Fibroblast of peridontal ligament (primary cell): ENCODE results near the gene TCF7L2.
A peak's percentile ranks its signal among the peaks of the same experiment; 100 is the strongest.

ENCODE experiments used
- DNase-seq: peaks from one replicate; pipeline ENCODE4 v3.0.0-alpha.2; 2010; ENCODE audit errors: extremely low read depth

TCF7L2 gene

DNA sequence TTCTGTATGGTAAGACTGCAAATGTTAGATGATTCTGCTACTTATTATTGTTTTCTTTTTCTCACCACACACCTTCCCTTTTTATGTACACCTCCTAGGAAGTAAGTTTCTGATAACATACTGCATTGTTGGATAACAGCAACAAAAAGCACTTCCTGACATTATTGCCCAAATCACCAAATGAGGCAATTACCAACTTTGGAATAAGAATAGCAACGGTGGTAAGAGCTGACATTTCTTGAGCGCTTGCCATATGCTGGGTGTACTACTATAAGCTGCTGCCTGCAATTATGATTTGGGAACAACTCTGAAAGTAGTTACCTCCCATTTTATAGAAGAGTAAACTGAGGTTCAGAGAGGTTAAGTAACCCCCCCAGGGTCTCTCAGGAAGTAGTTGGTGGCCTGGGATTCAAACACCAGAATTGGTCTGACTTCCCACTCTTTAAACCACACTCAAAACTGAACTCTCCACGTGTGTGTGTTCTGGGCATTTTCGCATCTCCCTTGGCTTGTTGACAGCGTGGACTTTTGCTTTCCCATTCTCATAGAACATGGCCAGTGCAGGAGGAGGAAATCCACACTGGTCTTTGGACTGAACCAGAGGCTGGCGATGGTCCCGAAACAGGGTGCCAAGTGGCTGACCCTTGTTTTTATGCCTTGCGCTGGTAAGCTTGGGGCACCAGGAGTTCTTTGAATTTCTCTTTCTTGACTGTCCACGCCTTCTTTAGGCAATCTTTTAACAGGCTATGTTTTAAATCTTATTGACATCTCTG is 71.4 kb downstream of the TCF7L2 start:
- DNase-seq: no peak

DNA sequence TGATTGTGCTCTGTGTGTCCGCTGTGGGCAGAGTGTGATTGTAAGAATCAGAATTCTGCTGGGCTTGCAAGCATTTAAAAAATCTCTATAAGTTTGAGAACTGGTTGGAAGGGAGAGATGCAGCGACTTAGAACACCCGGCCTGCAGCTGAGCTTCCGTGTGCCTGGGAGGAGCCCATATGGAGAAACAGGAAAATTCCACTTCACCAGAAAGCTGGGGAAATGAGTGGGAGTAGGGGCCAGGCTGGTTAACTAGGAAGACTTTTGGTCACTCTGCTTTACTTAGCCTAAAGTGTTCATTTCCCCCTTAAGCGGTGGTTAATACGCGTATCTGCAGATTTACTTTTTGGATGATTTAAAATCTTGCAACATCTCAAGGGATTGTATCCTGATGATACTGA is 72.2 kb downstream of the TCF7L2 start:
- no peak for DNase-seq

DNA sequence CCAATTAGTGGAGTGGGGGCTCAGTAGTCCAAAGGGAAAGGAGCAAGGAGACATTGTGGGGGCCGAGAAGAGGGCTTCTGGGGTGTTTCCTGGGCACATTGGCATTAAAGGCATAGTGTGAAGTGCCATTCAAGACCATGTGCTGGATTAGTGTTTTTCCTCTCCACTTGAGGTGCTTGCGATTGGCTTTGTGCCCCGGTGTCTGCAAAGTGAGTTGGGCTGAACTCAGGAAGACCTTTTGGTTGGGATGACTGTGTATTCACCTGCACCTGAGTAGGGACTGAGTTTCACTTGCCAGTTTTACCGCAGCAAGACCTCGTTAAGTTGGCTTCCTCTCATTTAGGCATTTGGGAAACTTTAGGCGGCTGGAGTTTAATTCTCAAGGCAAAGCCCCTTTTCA is 73.0 kb downstream of the TCF7L2 start:
- no peak for DNase-seq

DNA sequence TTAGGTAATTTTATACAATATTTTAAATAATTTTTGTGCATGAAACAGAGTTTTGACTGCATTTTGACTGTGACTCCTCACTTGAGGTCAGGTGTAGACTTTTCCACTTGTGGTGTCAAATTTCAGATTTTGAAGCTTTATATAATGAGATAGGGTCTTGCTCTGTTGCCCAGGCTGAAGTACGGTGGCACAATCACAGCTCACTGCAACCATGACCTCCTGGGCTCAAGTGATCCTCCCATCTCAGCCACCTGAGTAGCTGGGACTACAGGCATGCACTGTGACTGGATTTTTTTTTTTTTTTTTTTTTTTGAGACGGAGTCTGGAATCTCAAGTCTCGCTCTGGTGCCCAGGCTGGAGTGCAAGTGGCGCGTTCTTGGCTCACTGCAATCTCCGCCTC is 74.9 kb downstream of the TCF7L2 start:
- no peak for DNase-seq

DNA sequence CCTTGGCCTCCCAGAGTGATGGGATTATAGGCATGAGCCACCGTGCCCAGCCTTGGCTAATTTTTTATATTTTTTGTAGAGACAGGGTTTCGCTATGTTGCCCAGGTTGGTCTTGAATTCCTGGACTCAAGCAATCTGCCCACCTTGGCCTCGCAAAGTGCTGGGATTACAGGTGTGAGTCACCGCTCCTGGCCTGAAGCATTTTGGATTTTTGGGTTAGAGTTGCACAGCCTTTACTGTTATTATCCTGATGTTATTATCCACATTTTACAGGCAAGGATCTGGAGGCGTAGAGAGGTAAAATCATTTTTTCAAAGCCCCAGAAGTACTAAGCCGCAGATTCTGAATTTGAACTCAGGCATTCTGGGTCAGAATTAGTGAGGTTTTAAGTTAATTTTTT is 75.4 kb downstream of the TCF7L2 start:
- no peak for DNase-seq

DNA sequence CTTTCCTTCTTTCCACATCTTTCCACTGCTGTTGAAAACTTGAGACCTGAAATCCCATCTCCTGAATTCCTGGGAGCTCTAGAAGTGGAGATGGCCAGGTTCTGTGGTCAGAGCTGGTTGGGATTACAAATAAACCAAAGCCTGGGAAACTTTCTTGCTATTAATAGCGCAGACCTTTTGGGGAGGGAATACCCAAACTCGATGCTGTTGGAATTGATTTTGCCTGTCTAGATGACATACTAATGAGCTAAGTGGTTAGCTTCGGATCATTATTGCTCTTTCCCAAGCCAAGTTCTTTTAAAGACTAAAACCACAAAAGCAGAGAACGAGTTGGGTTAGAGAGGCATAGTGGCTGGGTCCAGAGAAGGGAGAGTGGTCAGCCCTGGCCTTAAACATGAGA is 76.6 kb downstream of the TCF7L2 start:
- peak; percentile 96 for DNase-seq

DNA sequence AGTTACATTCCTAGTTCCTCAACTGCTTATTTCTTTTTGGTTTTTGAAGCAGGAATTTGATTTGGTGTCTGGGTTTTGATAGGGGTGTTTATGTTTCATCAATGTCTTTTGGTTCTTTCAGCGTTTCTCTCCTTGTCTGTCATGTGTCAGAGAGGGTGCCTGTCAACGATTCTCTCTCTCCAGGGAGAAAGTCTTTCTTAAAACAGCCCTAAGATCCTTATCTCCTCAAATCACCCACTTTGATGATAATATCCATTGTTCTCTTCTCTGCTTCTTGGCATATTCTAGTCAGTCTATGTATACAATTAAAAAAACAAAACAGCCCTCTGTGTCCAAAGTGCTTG is 77.2 kb downstream of the TCF7L2 start:
- no peak for DNase-seq

DNA sequence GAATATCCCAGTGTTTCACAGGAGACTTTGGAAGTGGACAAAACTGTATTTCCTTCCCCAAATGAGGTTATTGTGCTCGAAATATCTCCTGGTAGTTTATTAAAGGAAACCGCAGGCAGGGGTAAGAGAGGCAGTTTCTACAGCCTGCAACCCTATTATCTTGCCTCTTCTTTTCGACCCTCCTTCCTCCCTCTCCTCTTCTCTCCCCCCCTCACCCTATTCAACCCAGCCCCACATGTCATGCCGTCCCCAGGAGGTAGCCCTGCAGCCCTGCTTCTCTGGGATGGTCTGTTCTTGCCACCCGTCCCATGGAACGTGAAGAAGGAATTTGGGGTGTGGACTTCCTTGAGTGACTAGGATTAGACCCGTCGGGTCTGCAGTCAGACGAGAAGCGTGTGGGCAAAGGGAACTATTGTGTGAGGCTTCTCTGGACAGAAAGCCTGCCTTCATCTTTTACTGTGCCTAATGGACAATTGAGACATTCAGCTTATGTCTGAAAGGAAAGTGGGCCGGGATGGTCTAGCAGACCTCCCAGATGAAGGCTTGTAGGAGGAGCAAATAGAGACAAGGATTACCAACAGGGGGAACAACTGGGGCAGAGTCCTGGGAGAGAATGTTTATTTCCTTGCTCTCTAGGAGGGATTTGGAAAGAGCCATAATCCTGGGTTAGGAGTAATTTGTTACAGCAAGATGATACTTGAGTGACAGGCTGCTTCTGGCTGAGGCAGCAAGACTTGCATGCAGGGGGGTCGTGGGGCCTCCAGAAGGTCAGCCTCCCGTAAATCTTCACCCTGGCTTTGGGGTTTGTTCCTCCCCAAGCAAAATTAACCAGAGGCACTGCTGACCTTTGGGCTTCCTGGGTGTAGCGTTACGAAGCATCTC is 77.8 kb downstream of the TCF7L2 start:
- peak; percentile 64 for DNase-seq

DNA sequence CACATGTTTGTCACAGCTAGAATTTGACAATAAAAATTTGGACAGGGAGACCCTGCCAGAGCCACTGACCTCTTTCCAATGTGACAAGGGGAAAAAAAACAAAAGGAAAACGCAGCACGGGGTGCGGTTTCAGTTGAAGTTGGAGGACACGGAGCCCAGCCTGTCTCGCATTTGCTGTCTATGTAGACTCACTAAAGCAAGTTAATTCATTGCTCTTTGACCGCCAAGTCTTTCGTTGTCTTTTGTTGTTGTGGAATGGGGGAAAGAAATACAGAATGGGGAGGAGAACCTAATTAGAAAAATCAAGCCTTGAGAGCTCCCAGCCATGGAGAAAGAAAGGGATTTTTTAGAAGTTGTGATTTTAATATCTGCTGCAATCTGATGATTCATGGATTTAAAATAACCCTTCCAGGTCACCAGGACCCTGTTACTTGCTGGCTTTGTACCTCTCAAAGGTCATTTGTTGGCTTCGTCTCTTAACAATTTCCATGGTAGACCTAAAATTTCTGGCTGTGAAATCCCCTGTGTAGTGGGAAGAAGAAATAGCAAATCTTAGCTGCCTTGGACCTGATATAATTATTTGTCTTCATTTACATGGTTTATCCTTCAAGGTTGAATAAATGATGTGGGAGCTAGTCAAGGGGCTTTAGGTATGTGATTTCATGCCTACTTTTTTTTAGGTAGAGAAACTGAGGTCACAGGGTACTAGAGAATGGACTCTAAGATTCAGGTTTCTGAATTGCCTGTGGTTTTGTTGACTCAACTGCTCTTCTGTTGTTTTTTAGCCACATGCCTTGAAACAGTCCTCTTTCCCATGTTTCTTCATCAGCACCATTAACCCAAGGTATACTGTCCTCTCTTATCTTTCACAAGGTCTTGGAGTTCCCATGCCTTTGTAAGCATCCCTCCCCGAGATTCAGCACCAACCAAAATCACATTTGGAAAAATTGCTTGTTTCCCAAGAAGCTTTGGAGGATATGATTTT is 78.7 kb downstream of the TCF7L2 start:
- DNase-seq: no peak

DNA sequence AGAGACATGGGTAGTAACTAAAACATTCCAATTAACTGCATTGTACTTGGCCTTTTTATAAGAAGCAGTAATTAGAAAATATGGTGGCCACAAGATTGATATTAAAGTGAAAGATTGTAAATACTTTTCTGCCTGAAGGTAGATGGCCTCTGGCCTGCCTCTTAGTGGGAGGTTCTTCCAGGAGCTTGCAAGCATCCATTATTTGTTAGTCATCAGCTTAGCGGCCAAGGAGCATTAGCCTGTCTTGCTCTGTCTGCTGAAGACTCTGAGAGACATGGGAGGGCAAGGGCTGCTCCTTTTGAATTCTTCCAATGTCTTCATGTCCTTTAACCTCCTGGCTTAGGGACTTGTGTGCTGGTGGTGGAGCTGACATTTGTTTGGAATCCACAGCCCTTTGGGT is 80.4 kb downstream of the TCF7L2 start:
- DNase-seq: no peak

DNA sequence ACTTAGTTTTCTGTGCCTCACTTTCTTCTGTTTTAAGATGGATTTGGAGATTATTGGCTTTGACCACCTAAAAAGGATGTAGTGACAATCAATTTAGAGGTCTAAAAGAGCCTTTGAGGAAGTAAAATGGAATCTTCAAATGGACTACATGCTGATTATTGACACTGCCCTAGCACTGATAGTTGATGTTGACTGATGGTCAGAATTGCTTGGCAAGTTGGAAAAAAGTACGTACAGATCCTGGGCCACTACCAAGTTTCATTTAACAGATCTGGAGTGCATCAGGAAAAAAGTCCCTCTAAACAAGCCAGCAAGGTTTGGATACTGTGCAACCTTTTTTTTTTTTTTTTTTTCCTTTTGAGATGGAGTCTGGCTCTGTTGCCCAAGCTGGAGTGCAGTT is 81.1 kb downstream of the TCF7L2 start:
- DNase-seq: no peak

DNA sequence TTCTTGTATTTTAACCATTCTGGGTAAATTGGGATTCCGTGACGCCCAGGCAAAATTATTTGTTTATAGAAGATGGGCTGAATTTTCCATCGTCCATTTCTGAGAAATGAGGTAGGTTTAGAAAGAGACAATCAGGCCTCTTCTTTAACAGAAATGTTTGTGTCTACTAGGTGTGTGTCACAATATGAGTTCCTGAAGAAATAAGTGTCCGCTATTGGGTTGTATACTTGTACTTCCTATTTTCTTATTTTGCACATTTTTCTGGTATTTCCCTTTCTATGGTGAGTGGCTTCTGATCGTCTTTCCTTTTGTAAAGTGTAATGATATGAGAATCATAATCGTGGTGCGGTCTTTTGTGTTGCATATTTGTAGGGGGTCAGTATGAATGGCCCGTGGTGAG is 83.9 kb downstream of the TCF7L2 start:
- DNase-seq: no peak

DNA sequence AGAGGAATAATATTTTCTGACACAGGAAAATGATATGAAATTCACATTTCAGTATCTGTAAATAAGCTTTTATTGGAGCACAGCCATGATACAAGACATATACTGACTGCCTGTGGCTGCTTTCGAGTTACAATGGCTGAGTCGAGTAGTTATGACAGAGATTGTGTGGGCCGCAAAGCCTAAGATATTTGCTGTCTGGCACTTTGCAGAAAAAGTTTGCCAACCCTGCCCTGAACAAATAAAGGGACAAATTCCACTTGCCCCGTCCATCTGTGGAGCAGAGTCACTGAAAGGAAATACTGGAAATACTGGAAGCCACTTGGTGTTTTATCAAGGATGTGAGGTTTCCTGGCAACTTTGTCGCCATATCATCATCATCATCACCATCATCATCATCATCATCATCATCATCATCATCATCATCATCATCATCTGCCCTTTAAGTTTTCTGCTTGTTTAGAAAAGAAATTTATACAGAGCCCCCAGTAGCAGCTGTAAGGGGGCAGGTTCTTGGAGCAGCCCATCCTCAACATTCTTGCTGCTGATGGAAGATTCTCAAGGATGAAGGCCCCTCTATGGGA is 85.8 kb downstream of the TCF7L2 start:
- no peak for DNase-seq

DNA sequence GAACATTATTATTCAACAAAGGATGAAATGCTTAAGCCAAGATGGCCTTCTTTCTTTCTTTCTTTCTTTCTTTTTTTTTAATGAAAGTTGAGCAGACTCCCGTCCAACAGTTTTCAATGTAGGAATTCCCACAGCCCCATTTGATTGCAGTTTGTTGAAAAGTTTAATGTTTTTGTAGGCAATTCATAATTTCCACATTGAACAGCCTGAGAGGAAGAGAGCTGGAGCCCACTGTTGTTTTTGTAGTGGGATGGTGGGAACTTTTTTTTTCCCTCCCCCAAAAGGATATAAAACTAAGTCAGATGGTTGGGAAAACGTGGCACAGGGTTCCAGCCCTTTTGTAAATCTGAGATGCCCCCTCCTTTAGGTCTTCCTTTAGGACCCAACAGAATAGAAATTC is 86.6 kb downstream of the TCF7L2 start:
- DNase-seq: no peak

DNA sequence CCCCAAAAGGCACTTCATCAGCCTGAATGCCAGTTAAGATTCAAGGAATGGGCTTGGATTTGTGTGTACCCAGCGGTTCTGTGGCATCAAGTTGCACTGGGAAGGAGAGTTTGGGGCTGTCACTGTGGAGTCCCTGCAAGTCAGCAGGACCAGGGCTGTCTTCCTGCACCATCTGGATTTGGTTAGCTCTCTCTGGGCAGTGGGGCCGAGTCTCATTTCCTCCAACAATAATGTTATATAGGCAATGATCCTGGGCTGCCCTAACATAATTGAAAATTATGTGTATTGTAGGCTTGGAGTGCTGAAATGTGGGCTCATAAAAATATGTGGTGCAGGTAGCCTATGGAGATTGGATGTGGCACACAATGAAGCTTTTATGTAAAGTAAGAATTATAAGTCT is 87.2 kb downstream of the TCF7L2 start:
- peak; percentile 43 for DNase-seq

DNA sequence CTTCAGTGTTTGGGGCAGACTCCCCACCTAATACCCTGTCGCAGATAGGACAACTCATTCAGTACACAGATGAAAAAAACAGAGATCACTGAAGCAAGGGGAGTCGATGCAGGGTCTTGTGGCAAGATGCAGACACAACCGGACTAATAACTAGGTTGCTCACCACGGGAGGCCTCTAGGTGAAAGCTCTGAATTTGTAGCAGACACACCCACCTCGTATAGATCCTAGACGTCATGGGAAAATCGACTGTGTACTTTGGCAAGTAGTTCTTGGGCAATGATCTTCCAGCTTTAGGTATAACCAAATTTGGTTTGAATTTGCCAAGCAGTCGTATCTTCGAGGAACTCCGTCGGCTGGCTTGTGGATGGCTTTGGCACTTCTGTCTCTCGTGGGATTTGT is 88.1 kb downstream of the TCF7L2 start:
- DNase-seq: no peak

DNA sequence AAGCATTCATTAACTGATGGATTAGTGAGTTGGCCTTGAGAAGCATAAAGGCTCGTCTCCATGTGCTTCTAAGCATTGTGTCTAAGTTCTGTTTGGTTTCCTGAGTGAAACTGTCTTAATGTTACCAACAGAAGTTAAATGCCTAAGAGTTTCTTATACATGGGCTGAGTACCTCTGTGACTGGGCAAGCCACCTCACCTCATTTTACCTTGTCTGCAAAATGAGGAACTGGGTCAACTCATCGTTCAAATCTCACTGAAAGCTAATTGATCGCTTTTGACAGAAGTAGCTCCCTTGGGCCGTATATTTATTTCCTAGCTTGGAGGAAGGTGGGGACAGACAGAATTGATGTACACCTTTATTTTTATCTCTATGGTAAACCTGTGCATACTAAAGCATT is 88.9 kb downstream of the TCF7L2 start:
- DNase-seq: no peak

DNA sequence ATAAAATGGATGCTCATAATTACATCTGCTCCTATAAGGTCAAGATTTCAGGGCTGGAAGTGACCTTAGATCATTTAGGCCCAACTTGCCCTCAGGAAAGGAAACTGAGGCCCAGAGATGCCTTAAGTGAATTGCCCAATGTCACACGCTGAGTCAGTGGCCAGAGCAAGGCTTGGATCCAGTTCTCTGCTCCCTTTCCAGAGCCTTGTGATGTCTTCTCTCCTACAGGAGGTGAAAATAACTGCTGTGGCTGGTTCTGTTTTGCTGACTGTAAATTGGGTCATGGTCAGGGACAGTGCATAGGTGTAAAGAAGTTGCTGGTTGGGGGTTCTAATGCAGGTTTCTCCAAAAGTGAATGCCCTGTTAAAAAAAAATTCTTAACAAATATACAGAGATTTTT is 91.3 kb downstream of the TCF7L2 start:
- no peak for DNase-seq

DNA sequence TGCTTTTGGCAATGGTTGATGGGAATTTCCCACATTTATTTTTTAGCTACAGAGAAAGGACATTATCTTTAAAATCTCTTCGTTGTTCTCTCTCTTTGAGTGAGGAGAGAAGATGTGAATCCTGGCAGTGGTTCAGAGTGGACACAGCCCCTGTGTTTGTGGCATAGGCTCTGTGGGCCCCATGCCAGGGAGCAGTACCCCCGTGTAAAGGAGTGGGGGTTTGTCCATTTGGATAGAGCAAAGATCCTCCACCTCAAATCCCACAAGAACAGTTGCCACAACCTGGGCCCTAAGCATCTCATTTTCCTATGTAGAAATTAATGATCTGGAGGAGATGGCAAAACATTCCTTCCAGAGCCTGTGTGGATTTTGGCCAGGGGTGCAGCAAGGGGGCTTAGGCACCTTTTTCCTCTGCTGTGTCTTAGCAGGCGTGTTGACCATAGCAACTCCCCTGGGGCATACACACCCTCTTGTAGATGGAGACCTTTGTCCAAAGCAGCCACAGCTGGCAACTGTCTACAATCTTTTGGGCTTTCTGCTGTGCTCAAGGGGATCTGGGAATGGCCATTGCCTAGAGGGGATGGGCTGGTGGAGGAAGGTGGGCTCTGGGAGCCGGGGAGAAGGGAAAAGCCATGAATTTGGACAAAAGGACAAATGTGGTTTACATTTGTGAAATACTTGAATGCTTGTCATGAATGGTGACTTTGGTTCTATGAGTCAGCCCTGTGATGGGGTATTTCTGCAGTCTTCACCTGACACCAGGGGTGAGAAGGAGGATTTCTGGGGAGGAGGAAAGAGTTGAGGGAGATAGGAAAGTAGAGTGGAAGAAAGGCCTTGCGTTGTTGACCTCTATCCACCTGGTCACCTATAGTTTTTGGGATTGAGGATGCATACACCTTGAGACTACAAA is 92.0 kb downstream of the TCF7L2 start:
- DNase-seq: no peak

DNA sequence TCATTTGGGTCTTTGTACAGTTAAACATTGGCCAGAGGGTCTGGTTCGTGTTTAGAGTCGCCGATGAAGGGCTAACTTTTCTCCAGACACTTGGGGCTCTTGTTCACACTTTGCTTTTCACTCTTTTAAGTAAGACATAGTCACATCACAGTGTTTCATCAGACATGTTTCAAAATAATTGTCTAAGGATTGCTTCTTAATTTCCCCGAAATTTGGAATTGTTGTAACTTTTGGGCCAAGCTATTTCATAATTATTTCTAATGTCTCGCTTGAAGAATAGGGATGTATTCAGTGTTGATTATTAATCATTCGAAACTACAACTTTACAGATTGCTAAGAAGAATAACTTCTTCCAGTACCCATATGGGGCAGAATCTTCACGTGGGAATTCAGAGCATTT is 92.8 kb downstream of the TCF7L2 start:
- DNase-seq: no peak
